Measurements from ENCODE around the gene FEM1C.

The FEM1C gene

GRCh38 chr5:115557667-115558387, 13.3 kb upstream of the FEM1C start:
- no peak for DNase-seq

- DNase-seq: no peak
Observed at GRCh38 chr5:115556276-115556675, 11.7 kb upstream of the FEM1C start.

GRCh38 chr5:115555084-115555633, 10.6 kb upstream of the FEM1C start:
- no peak for DNase-seq

- DNase-seq: no peak
Observed at GRCh38 chr5:115553082-115553481, 8.5 kb upstream of the FEM1C start.

GRCh38 chr5:115551415-115551814, 6.8 kb upstream of the FEM1C start:
- DNase-seq: no peak

- DNase-seq: no peak
Observed at GRCh38 chr5:115549154-115549553, 4.6 kb upstream of the FEM1C start.

- no peak for DNase-seq
Observed at GRCh38 chr5:115548683-115549082, 4.1 kb upstream of the FEM1C start.

- DNase-seq: no peak
Observed at GRCh38 chr5:115545351-115545882, 842 bp upstream of the FEM1C start.

- DNase-seq: peak; percentile 45
Observed at GRCh38 chr5:115544043-115544435, 536 bp downstream of the FEM1C start.

GRCh38 chr5:115543365-115544042, 1.1 kb downstream of the FEM1C start:
- no peak for DNase-seq

GRCh38 chr5:115542651-115543364, 1.8 kb downstream of the FEM1C start:
- DNase-seq: no peak

GRCh38 chr5:115542086-115542485, 2.5 kb downstream of the FEM1C start:
- no peak for DNase-seq

- no peak for DNase-seq
Observed at GRCh38 chr5:115541611-115542010, 3.0 kb downstream of the FEM1C start.

- DNase-seq: no peak
Observed at GRCh38 chr5:115535479-115536035, 9.0 kb downstream of the FEM1C start.

- no peak for DNase-seq
Observed at GRCh38 chr5:115532517-115532916, 12.1 kb downstream of the FEM1C start.

GRCh38 chr5:115531787-115532367, 12.7 kb downstream of the FEM1C start:
- DNase-seq: no peak

GRCh38 chr5:115531380-115531779, 13.2 kb downstream of the FEM1C start:
- DNase-seq: no peak

GRCh38 chr5:115530426-115530825, 14.1 kb downstream of the FEM1C start:
- no peak for DNase-seq

- no peak for DNase-seq
Observed at GRCh38 chr5:115526604-115527003, 18.0 kb downstream of the FEM1C start.

GRCh38 chr5:115524199-115524847, 20.3 kb downstream of the FEM1C start:
- no peak for DNase-seq

GRCh38 chr5:115522832-115523403, 21.7 kb downstream of the FEM1C start:
- DNase-seq: no peak

GRCh38 chr5:115520191-115520590, 24.4 kb downstream of the FEM1C start:
- no peak for DNase-seq

All from activated CD4-positive, alpha-beta T cell treated with anti-CD3 and anti-CD28 coated beads, Interleukin-2, amount 50 U/mL, for 1 hour (primary cell).